Occipital lobe (tissue), 2 donors: Measurements from ENCODE around the gene BAIAP2L1. TPM values are rescaled to one million over a fixed set of nuclear protein-coding genes. Genes with fewer than 3 reads are reported as not detected.
A peak's percentile ranks its signal among the peaks of the same experiment; 100 is the strongest.

Experiments used
- DNase-seq: peaks from one replicate; lab custom pipeline; 2025; lab: John Stamatoyannopoulos, UW
- total RNA-seq: library from RNA; depleted of rRNA; stranded (reverse); fragments of >200 nt; gene quantifications from one replicate; pipeline ENCODE4 v1.2.3, GENCODE V29; 2014

BAIAP2L1 gene
- total RNA-seq, 1 donor from 2014 or later = 0.16 TPM

DNA sequence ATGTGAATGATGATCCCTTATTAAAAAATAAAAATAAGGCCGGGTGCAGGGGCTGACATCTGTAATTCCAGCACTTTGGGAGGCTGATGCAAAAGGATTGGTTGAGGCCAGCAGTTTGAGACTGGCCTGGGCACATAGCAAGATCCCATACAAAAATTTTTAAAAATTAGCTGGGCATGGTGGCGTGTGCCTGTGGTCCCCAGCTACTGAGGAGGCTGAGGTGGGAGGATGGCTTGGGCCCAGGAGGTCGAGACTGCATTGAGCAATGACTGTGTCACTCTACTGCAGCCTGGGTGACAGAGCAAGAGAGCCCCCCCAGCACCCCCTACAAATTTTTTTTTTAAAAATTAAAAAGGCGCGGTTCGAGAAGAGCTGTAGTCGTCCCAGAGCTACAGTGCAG is 120.6 kb downstream of the BAIAP2L1 start:
- DNase-seq = no peak

DNA sequence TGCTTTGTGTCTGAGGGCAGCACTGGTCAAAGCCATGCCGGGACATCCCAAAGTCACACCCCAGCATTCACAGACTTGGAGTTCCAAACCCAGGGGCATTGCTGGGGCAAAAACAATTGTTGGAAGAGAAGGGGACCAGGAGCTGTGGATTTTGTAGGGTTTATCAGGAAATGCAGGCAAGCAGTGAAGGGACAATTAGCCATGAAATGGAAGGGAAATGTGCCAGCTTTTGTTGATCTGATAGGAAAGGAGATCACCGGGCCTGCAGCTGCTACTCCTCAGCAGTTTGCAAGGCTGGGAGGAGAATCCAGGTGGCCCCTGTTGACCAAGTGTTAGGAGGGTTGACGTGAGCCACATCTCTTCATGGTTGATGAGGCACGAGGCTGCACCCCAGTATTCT is 122.0 kb downstream of the BAIAP2L1 start:
- DNase-seq = no peak

GRCh38 chr7:98278408-98278807 is 122.5 kb downstream of the BAIAP2L1 start:
- no peak for DNase-seq

DNA sequence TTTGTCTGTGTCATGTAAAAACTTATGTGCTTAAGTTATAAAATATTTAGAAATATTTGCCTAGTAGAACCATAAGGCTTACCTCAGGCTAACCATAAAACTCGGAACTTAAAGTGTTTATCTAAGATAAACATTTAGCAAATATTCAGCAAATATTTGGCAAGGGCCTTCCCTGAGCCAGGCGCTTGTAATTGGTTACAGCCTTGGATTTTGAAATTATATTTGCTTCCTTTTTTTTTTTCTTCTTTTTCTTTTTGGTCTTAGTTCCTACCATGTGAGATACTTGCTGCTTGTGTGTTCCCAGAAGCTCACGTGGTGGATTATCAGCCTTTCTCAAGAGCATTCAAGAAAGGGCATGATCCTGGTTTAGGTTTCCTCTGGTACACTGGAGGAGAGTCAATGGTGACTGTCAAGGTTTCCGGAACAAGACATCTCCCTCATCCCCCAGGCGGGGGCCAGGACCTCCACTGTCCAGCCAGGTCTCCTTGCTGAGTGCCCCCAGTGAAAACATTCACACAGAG is 124.6 kb downstream of the BAIAP2L1 start:
- DNase-seq = no peak

GRCh38 chr7:98267303-98267702 is 133.6 kb downstream of the BAIAP2L1 start:
- no peak for DNase-seq

DNA sequence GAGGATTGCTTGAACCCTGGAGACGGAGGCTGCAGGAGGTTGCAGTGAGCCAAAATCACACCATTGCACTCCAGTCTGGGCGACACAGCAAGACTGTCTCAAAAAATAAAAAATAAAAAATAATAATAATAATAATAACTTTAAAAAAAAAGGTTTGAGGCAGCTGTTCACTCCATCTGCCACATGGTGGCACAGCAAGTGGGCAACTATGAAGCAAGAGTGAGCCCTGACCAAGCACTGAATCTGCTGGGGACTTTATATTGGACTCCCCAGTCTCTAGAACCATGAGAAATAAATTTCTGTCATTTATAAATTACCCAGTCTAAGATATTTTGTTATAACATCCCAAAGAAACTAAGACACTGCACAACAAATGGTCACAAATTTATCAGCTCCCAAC is 134.1 kb downstream of the BAIAP2L1 start:
- no peak for DNase-seq

GRCh38 chr7:98265841-98266271 is 135.0 kb downstream of the BAIAP2L1 start:
- DNase-seq = no peak

- DNase-seq = no peak
Observed at GRCh38 chr7:98257701-98258100, 143.2 kb downstream of the BAIAP2L1 start.

GRCh38 chr7:98256431-98256830 is 144.5 kb downstream of the BAIAP2L1 start:
- no peak for DNase-seq

- no peak for DNase-seq
Observed at GRCh38 chr7:98254951-98255610, 145.8 kb downstream of the BAIAP2L1 start.

- DNase-seq = no peak
Observed at GRCh38 chr7:98254516-98254915, 146.4 kb downstream of the BAIAP2L1 start.

- DNase-seq = no peak
Observed at GRCh38 chr7:98252425-98253054, 148.3 kb downstream of the BAIAP2L1 start.

DNA sequence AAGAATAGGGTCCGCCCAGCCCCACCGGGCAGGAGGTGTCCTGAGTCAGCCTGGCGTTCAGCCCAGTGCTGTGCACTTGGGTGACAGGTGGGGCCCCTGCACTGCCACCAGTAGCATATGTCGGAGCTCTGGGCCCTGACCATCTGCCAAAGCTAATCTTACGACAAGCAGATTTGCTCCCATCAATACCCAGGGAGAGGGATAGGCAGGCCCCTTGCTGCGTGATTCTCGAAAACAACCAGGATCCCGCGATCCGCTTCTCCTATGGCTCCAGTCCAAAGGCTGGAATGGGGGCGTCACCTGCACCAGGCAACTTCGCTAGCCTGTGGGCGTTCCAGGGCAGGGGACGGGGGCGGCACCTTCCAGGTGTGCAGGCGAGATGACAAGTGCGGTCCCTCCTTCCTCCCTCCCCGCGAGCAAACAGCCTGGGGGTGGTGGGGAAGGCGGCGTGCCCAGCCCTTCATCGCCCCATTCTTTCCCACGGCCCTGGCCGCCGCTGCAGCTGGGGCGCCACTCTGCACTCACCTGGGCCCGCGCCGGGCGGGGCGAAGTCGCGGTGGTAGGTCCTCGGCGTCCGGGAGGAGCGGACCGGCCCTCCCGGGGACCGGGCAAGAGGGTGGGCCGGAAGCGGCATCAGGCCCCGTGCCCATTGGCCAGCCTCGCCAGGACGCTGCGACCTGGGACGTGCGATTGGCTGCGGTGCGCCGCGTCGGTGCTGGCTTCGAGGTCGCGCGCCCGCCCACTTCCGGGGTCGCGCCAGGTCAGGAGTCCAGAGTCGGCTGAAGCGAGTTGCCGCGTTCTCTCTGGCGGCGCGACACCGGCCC is 149.1 kb downstream of the BAIAP2L1 start, which contains the start of gene TECPR1:
Gene TECPR1, minus strand, starts transcription at position 632 of the 824 bp plus-strand sequence. CDS start 6,086 bp downstream, outside the sequence.
- peak; percentile 94 for DNase-seq

GRCh38 chr7:98251231-98251600 is 149.7 kb downstream of the BAIAP2L1 start:
- no peak for DNase-seq

GRCh38 chr7:98250789-98251188 is 150.1 kb downstream of the BAIAP2L1 start:
- no peak for DNase-seq

DNA sequence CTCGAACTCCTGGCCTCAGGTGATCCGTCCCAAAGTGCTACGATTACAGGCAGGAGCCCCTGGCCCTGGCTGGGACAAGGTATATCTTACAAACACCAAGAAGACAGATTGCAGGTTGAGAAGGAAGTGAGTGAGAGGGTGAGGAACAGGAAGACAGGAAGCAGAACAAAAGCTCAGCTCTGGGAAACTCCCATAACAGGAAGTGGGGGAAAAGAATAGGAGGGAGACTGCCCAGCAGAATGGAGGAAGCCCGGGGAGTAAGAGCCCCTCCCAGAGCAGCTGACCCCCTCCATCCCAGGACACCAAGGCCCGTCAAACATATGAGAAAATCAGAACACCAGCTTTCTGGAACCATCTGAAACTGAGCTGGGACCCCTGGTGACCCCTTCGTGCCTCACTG is 151.8 kb downstream of the BAIAP2L1 start:
- DNase-seq = no peak

DNA sequence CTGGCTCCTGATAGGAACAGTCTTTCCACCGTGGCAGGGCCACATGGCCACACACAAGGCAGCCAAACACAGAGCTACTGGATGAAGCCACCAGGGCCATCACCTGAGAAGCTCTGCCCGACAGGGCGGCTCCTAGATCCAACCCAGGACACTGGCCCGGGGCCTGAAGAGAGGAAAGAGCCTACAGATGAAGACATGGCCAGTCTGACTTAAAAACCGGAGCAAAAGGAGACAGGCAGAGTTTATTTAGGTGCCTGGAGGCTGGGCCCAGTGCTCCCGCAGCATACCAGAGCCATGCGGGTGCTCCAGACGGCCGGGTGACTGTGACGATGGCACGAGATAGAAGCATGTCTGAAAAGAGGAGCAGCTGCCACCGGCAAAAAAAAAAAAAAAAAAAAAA is 152.7 kb downstream of the BAIAP2L1 start:
- DNase-seq = no peak

DNA sequence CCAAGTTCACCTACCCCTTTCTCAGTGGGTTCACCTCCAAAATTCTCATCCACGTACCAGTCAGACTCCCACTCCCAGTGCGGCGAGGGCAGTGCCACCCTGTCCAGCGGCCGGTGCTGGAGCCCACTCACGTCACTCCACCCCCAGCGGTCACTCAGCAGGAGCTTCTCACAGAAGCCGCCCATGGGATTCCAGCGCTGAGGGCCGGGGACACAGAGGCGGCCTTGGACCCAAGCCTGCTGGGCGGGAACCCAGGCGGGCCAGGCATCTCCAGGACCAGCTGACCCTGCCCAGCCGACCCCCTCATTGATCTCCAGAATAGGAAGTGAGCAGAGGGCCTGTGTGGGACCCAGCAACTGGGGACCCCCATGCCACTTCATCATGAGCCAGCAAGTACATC is 156.0 kb downstream of the BAIAP2L1 start:
- DNase-seq = no peak

DNA sequence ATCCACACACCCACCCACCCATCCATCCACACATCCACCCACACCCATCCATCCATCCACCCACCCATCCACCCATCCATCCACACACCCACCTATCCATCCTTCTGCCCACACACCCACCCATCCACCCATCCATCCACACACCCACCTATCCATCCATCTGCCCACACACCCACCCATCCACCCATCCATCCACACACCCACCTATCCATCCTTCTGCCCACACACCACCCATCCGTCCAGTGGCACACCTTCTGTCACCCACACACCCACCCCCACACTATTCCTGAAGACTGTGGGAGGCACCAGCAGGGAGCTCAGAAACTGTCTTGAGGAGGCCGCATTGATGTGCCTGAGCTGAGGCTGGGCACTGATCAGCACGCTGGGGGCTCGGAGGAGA is 158.0 kb downstream of the BAIAP2L1 start:
- no peak for DNase-seq

DNA sequence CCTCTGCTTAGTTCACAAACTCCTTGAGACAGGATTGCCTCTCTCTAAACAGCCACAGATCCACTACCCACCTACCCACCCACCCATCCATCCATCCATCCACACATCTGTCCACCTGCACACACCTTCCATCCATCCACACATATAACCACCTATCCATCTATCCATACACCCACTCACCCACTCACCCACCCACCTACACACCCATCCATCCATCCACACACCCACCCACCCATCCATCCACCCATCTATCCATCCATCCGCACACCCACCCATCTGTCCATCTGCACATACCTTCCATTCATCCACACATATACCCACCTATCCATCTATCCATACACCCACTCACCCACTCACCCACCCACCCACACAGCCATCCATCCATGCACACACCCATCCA is 158.5 kb downstream of the BAIAP2L1 start:
- DNase-seq = no peak

DNA sequence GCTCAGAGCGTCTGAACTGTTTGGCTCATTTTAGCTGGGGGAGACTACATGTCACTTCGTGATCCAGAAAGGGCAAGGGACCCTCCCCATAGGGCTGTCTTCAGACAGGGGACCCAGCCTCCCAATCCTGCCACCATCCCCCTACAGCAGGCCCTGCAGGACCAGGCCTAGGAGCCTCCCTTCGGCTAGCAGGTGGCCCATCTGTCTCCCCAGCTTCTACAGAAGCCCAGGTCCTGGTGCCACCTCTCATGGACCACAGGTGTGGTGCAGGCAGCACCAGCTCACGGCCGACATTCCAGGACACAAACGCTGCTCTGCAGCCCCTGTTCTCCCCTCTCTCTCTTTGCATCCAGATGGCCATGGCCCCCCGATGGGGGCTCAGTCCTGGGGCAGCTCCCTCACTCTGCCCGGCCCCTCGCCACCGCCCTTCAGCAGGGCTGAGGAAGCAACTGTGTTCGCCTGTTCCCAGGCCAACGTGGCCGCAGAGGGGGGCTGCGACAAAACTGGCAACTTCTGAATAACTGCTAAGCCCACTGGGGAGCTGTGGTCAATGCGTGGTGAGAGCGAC is 159.1 kb downstream of the BAIAP2L1 start:
- DNase-seq = no peak
